Tibial nerve (tissue), 3 donors: ENCODE results near the gene POGLUT2.

Experiments
- CTCF ChIP-seq, 5 experiments: fragments of 200-600 bp in 3 of 5; fragments of 450-650 bp in 2 of 5; sonication (generic) in 3 of 5; IDR thresholded peaks; one replicate each; pipeline ENCODE4 v1.5.1; 2016 to 2019; ENCODE audit warnings: antibody characterized with exemption in 5 of 5, mild to moderate bottlenecking in 3 of 5, moderate library complexity in 2 of 5
- POLR2A ChIP-seq, 2 donors: fragments of 450-650 bp; IDR thresholded peaks; one replicate each; pipeline ENCODE4 v1.6.1; 2017; ENCODE audit warnings: antibody characterized with exemption in 2 of 2, mild to moderate bottlenecking in 2 of 2, moderate library complexity in 2 of 2

DNA sequence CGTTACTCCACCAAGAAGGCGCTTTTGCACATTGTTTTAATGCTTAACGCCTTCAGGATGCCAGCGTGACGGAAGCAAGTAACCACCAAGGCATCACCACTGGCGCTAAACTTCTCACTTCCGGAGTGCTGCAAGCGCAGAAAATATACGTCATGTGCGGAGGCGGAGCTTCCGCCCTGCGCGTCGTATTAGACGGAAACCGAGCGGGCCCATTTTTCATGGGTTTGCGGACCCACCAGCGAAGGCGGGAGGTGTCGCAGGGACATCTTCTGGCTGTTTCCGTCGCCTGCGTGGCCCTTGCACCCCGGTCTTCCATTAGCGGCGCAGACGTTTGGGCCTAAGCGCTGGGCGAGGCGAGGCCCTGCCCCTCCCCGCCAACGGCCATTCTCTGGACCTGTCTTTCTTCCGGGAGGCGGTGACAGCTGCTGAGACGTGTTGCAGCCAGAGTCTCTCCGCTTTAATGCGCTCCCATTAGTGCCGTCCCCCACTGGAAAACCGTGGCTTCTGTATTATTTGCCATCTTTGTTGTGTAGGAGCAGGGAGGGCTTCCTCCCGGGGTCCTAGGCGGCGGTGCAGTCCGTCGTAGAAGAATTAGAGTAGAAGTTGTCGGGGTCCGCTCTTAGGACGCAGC, 47.0 kb upstream of the POGLUT2 start, which contains the start of gene ERCC5:
- TF ChIP-seq CTCF (IDR thresholded peaks at IDR 0.05), result peak in 2 of 5 experiments; percentile 49
- peak; percentile 66 to 75 for TF ChIP-seq POLR2A (IDR thresholded peaks at IDR 0.05)
